D721Med (cell line): ENCODE results near the gene LAPTM4A.

Source experiments
- DNase-seq: peaks from one replicate; pipeline ENCODE4 v3.0.0; 2011; ENCODE audit warnings: low spot score; ENCODE audit not compliant: insufficient read length
- FAIRE-seq: peaks from 2 replicates; lab custom pipeline; 2011; peaks lifted over from hg19 to GRCh38; lab: Jason Lieb, UNC
- CTCF ChIP-seq: IDR thresholded peaks from 2 replicates; pipeline ENCODE4 v1.5.1; 2012; ENCODE audit warnings: mild to moderate bottlenecking, control low read depth; ENCODE audit not compliant: insufficient read depth; ENCODE audit errors: missing control alignments

LAPTM4A gene

GRCh38 chr2:20051532-20052228 lies at the start of gene LAPTM4A:
TSS of gene LAPTM4A (minus strand) at chr2:20051628. CDS start at chr2:20051520, 108 bp downstream.
- peak; percentile 55 for DNase-seq
- no peak for TF ChIP-seq CTCF
- FAIRE-seq = no peak

- no peak for TF ChIP-seq CTCF
- FAIRE-seq = no peak
- no peak for DNase-seq
Observed at GRCh38 chr2:20100711-20101110, 49.3 kb upstream of the LAPTM4A start.

GRCh38 chr2:20099780-20100179 lies 48.4 kb upstream of the LAPTM4A start:
- FAIRE-seq = no peak
- no peak for TF ChIP-seq CTCF
- no peak for DNase-seq

GRCh38 chr2:20097889-20098714 lies 46.7 kb upstream of the LAPTM4A start:
- DNase-seq = peak; percentile 77
- FAIRE-seq = no peak
- peak; percentile 97 for TF ChIP-seq CTCF

GRCh38 chr2:20095469-20095868 lies 44.0 kb upstream of the LAPTM4A start:
- TF ChIP-seq CTCF = no peak
- no peak for FAIRE-seq
- DNase-seq = no peak

- no peak for DNase-seq
- FAIRE-seq = no peak
- TF ChIP-seq CTCF = no peak
Observed at GRCh38 chr2:20094955-20095354, 43.5 kb upstream of the LAPTM4A start.
